Peyer's patch (tissue), 4 donors: ENCODE data around the gene OGDHL.

Source experiments
- POLR2A ChIP-seq, 2 donors: fragments of 450-650 bp; IDR thresholded peaks; one replicate each; pipeline ENCODE4 v1.5.1; 2017; ENCODE audit warnings: antibody characterized with exemption in 2 of 2, mild to moderate bottlenecking in 2 of 2, moderate library complexity in 2 of 2
- TF ChIP-seq, protein P1 (sequence below), 6 experiments: fragments of 450-650 bp in 4 of 6; fragments of 200-600 bp in 2 of 6; sonication (generic) in 1 of 6; IDR thresholded peaks; one replicate each; pipeline ENCODE4 v1.5.1; 2017 to 2019; ENCODE audit warnings: antibody characterized with exemption in 6 of 6, mild to moderate bottlenecking in 3 of 6, moderate library complexity in 1 of 6

DNA sequence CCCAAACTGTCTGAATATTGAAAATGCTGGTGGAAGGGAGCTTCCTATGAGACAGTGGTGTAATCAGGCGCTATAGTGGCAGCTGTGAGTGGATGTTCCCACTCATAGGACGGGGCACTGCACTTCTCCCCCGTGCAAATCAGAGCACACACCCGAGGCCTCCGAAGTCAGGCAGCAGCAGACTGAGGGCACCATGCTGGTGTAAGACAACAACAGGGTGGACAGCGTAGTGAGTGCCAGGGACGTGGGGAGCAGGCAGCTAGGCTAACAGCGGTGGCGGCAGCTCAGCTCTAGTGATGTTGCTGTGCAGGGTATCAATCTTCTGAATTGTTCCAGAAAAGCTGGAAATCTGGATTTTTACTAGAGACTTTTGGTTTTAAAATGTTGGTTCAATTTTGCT, 63.4 kb downstream of the OGDHL start:
- TF ChIP-seq, protein P1, sequence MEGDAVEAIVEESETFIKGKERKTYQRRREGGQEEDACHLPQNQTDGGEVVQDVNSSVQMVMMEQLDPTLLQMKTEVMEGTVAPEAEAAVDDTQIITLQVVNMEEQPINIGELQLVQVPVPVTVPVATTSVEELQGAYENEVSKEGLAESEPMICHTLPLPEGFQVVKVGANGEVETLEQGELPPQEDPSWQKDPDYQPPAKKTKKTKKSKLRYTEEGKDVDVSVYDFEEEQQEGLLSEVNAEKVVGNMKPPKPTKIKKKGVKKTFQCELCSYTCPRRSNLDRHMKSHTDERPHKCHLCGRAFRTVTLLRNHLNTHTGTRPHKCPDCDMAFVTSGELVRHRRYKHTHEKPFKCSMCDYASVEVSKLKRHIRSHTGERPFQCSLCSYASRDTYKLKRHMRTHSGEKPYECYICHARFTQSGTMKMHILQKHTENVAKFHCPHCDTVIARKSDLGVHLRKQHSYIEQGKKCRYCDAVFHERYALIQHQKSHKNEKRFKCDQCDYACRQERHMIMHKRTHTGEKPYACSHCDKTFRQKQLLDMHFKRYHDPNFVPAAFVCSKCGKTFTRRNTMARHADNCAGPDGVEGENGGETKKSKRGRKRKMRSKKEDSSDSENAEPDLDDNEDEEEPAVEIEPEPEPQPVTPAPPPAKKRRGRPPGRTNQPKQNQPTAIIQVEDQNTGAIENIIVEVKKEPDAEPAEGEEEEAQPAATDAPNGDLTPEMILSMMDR (IDR thresholded peaks at IDR 0.05) = no peak
- no peak for TF ChIP-seq POLR2A (IDR thresholded peaks at IDR 0.05)
